A549 (cell line): ENCODE results near the gene ROBO1.

ENCODE experiments used
- CHD2 ChIP-seq: fragments of 150-350 bp; IDR thresholded peaks from 2 replicates; pipeline ENCODE4 v1.6.1; 2014; ENCODE audit warnings: low read length; ENCODE audit not compliant: partially characterized antibody
- CHD4 ChIP-seq: fragments of 200-600 bp; sonication (generic); IDR thresholded peaks from 2 replicates; pipeline ENCODE4 v1.6.1; 2016; ENCODE audit warnings: antibody characterized with exemption, mild to moderate bottlenecking, borderline replicate concordance
- CTCF ChIP-seq: fragments of >200 bp; sonication (Bioruptor Twin); formaldehyde crosslinking; IDR thresholded peaks from 3 replicates; pipeline ENCODE4 v1.5.1; 2016
- FOSL2 ChIP-seq, 2 experiments: fragments of 450-650 bp in 1 of 2; fragments of >200 bp in 1 of 2; sonication (Bioruptor Twin) in 1 of 2; formaldehyde crosslinking; IDR thresholded peaks; 2 replicates each; pipeline versions ENCODE4 v1.5.0 to v1.6.1; 2016 to 2020; ENCODE audit warnings: mild to moderate bottlenecking in 1 of 2, moderate library complexity in 1 of 2
- HDAC2 ChIP-seq: fragments of 200-600 bp; sonication (generic); IDR thresholded peaks from 2 replicates; pipeline ENCODE4 v1.6.1; 2016
- NR3C1 ChIP-seq: fragments of >200 bp; sonication (Bioruptor Twin); formaldehyde crosslinking; IDR thresholded peaks from 3 replicates; pipeline ENCODE4 v1.6.1; 2017
- PHF8 ChIP-seq: fragments of 200-600 bp; sonication (generic); IDR thresholded peaks from 2 replicates; pipeline ENCODE4 v1.6.1; 2016; ENCODE audit warnings: low read depth, mild to moderate bottlenecking, antibody characterized with exemption, moderate library complexity, borderline replicate concordance
- POLR2A ChIP-seq: IDR thresholded peaks from 2 replicates; pipeline ENCODE4 v1.6.1; 2012; ENCODE audit warnings: mild to moderate bottlenecking, low read length
- RFX5 ChIP-seq: fragments of 450-650 bp; IDR thresholded peaks from 2 replicates; pipeline ENCODE4 v1.7.1; 2014; ENCODE audit warnings: antibody characterized with exemption, mild to moderate bottlenecking, moderate library complexity
- RNF2 ChIP-seq: fragments of 200-600 bp; sonication (generic); IDR thresholded peaks from 2 replicates; pipeline ENCODE4 v1.6.1; 2016; ENCODE audit warnings: low read depth, mild to moderate bottlenecking, antibody characterized with exemption, moderate library complexity, borderline replicate concordance
- TFCP2L1 ChIP-seq: fragments of 250-450 bp; sonication (Bioruptor Pico); IDR thresholded peaks from 2 replicates; pipeline ENCODE4 v1.5.0; 2021; ENCODE audit warnings: mild to moderate bottlenecking
- USF2 ChIP-seq: fragments of 450-650 bp; IDR thresholded peaks from 2 replicates; pipeline ENCODE4 v1.6.1; 2014; ENCODE audit warnings: antibody characterized with exemption
- ZNF302 ChIP-seq: fragments of 250-450 bp; sonication (Bioruptor Pico); IDR thresholded peaks from 2 replicates; pipeline ENCODE4 v1.9.0; 2021; ENCODE audit warnings: inconsistent platforms, mild to moderate bottlenecking, moderate library complexity
- TF ChIP-seq, protein P1 (sequence below): fragments of >200 bp; sonication (Bioruptor Twin); formaldehyde crosslinking; IDR thresholded peaks from 2 replicates; pipeline ENCODE4 v1.6.1; 2016

GRCh38 chr3:79724206-79724605 lies 43.6 kb downstream of the ROBO1 start:
- TF ChIP-seq CTCF: no peak
- TF ChIP-seq, protein P1, sequence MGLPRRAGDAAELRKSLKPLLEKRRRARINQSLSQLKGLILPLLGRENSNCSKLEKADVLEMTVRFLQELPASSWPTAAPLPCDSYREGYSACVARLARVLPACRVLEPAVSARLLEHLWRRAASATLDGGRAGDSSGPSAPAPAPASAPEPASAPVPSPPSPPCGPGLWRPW: no peak
- TF ChIP-seq POLR2A: no peak
- no peak for TF ChIP-seq RNF2
- no peak for TF ChIP-seq CHD2
- no peak for TF ChIP-seq FOSL2 (IDR thresholded peaks at IDR 0.05)
- no peak for TF ChIP-seq FOSL2 (CRISPR knock-in tag; IDR thresholded peaks at IDR 0.05)
- no peak for TF ChIP-seq TFCP2L1 (CRISPR knock-in tag)
- TF ChIP-seq HDAC2: no peak
- TF ChIP-seq NR3C1: no peak
- no peak for TF ChIP-seq PHF8
- no peak for TF ChIP-seq RFX5
- TF ChIP-seq USF2: no peak
- TF ChIP-seq ZNF302 (CRISPR knock-in tag): no peak
- no peak for TF ChIP-seq CHD4
